H1 (cell line): ENCODE data around the gene REG1A. TPM values are rescaled to one million over a fixed set of nuclear protein-coding genes. Genes with fewer than 3 reads are reported as not detected.

Source experiments
- CTCF ChIA-PET: fragments of 300-600 bp; sonication (Branson Sonifier 250); formaldehyde crosslinking; loops from one replicate; lab custom pipeline; 2021; ENCODE audit not compliant: partially characterized antibody; lab: Charles Lee
- POLR2A ChIA-PET: fragments of 300-600 bp; sonication (Branson Sonifier 250); formaldehyde crosslinking; loops from one replicate; lab custom pipeline; 2021; ENCODE audit warnings: inconsistent platforms; ENCODE audit not compliant: partially characterized antibody; lab: Charles Lee
- DNase-seq, 2 experiments: peaks; one replicate each; pipeline versions ENCODE4 v3.0.0 to v3.0.0-alpha.2; 2010 to 2022; ENCODE audit warnings: low spot score in 2 of 2, low read depth in 1 of 2, mixed read lengths in 1 of 2
- FAIRE-seq: peaks from 2 replicates; lab custom pipeline; 2011; peaks lifted over from hg19 to GRCh38; lab: Jason Lieb, UNC
- H2AFZ ChIP-seq: 2 replicates; pipeline ENCODE4 v1.8.1; 2012; ENCODE audit warnings: low read length, inconsistent platforms
- H2AK5ac ChIP-seq: 2 replicates; pipeline ENCODE4 v1.6.1; 2013; ENCODE audit warnings: low read depth, low read length
- H2BK120ac ChIP-seq: replicated peaks from 2 replicates; pipeline ENCODE3; 2013; ENCODE audit warnings: low read depth, low read length, inconsistent platforms
- H2BK12ac ChIP-seq: 2 replicates; pipeline ENCODE4 v1.6.1; 2013; ENCODE audit warnings: low read depth, low read length
- H2BK15ac ChIP-seq: 2 replicates; pipeline ENCODE4 v1.6.1; 2013; ENCODE audit warnings: low read length
- H2BK20ac ChIP-seq: 2 replicates; pipeline ENCODE4 v1.6.1; 2013; ENCODE audit warnings: low read length
- H2BK5ac ChIP-seq: 2 replicates; pipeline ENCODE4 v1.6.1; 2013; ENCODE audit warnings: low read depth, low read length
- H3K14ac ChIP-seq: 2 replicates; pipeline ENCODE4 v1.6.1; 2013; ENCODE audit warnings: inconsistent platforms; ENCODE audit not compliant: insufficient read length
- H3K18ac ChIP-seq: 2 replicates; pipeline ENCODE4 v1.6.1; 2013; ENCODE audit warnings: low read length; ENCODE audit errors: extremely low read depth
- H3K23ac ChIP-seq: 2 replicates; pipeline ENCODE4 v1.6.1; 2013; ENCODE audit warnings: inconsistent platforms; ENCODE audit not compliant: insufficient read length
- H3K23me2 ChIP-seq: 2 replicates; pipeline ENCODE4 v1.6.1; 2013; ENCODE audit warnings: low read depth, low read length
- H3K27ac ChIP-seq: 2 replicates; pipeline ENCODE4 v1.6.1; 2011; ENCODE audit warnings: low read depth, low read length, inconsistent platforms
- H3K27me3 ChIP-seq, 4 experiments: replicated peaks in 1 of 4; 1 replicate in 1 of 4; 2 replicates in 3 of 4; pipeline versions ENCODE4 v1.6.1 to v1.8.1; 2011 to 2013; ENCODE audit warnings: low read length in 3 of 4, mild to moderate bottlenecking in 3 of 4, inconsistent platforms in 2 of 4, mixed read lengths in 2 of 4, moderate library complexity in 1 of 4; ENCODE audit not compliant: control insufficient read depth in 3 of 4, insufficient read depth in 3 of 4; ENCODE audit errors: extremely low read depth in 1 of 4
- H3K36me3 ChIP-seq, 4 experiments: 2 replicates each; pipeline versions ENCODE4 v1.6.1 to v1.8.1; 2011 to 2013; ENCODE audit warnings: mild to moderate bottlenecking in 4 of 4, low read length in 3 of 4, moderate library complexity in 2 of 4, control low read depth in 1 of 4, inconsistent platforms in 1 of 4; ENCODE audit not compliant: insufficient read depth in 4 of 4, control insufficient read depth in 2 of 4
- H3K4ac ChIP-seq: replicated peaks from 2 replicates; pipeline ENCODE3; 2013; ENCODE audit warnings: low read length, low read depth, mixed read lengths, inconsistent platforms; ENCODE audit not compliant: insufficient read length
- H3K4me1 ChIP-seq, 4 experiments: replicated peaks in 1 of 4; 1 replicate in 1 of 4; 2 replicates in 3 of 4; pipeline versions ENCODE4 v1.6.1 to v1.8.1; 2011 to 2013; ENCODE audit warnings: low read length in 3 of 4, inconsistent platforms in 2 of 4, mixed read lengths in 1 of 4; ENCODE audit not compliant: insufficient read depth in 4 of 4, control insufficient read depth in 3 of 4
- H3K4me2 ChIP-seq, 2 experiments: 2 replicates each; pipeline versions ENCODE4 v1.6.1 to v1.8.1; 2011 to 2013; ENCODE audit warnings: low read depth in 2 of 2, low read length in 2 of 2, control low read depth in 1 of 2, inconsistent platforms in 1 of 2, mild to moderate bottlenecking in 1 of 2; ENCODE audit not compliant: insufficient read depth in 1 of 2
- H3K4me3 ChIP-seq, 4 experiments: fragments of 200-600, 300-600 bp in 1 of 4; sonication (generic), shearing (Covaris generic), sonication (Bioruptor Twin) in 1 of 4; 2 replicates each; pipeline versions ENCODE4 v1.5.1 to v1.8.1; 2011 to 2016; ENCODE audit warnings: low read length in 4 of 4, low read depth in 3 of 4, control low read depth in 2 of 4, inconsistent platforms in 2 of 4, mild to moderate bottlenecking in 2 of 4, mixed read lengths in 1 of 4, moderate library complexity in 1 of 4; ENCODE audit not compliant: insufficient read depth in 2 of 4; ENCODE audit errors: extremely low read depth in 1 of 4
- H3K56ac ChIP-seq: replicated peaks from 2 replicates; pipeline ENCODE3; 2013; ENCODE audit warnings: low read depth, mild to moderate bottlenecking, mixed read lengths, low read length, inconsistent platforms; ENCODE audit not compliant: insufficient read length
- H3K79me1 ChIP-seq: 2 replicates; pipeline ENCODE4 v1.6.1; 2013; ENCODE audit warnings: low read depth, low read length, control low read depth
- H3K79me2 ChIP-seq, 2 experiments: 2 replicates each; pipeline versions ENCODE4 v1.6.1 to v1.8.1; 2012 to 2013; ENCODE audit warnings: low read length in 2 of 2, mild to moderate bottlenecking in 2 of 2, inconsistent platforms in 1 of 2; ENCODE audit not compliant: insufficient read depth in 2 of 2, control insufficient read depth in 1 of 2
- H3K9ac ChIP-seq, 4 experiments: replicated peaks in 1 of 4; 1 replicate in 1 of 4; 2 replicates in 3 of 4; pipeline versions ENCODE4 v1.6.1 to v1.8.1; 2011 to 2013; ENCODE audit warnings: low read depth in 3 of 4, low read length in 3 of 4, control low read depth in 2 of 4, mild to moderate bottlenecking in 2 of 4, moderate library complexity in 2 of 4, inconsistent platforms in 1 of 4; ENCODE audit errors: extremely low read depth in 1 of 4
- H3K9me3 ChIP-seq, 2 experiments: 2 replicates each; pipeline versions ENCODE4 v1.6.1 to v1.8.1; 2012 to 2013; ENCODE audit warnings: mild to moderate bottlenecking in 2 of 2, moderate library complexity in 2 of 2, control low read depth in 1 of 2, inconsistent platforms in 1 of 2, low read depth in 1 of 2, low read length in 1 of 2, mixed read lengths in 1 of 2; ENCODE audit not compliant: insufficient read depth in 2 of 2
- H4K20me1 ChIP-seq, 2 experiments: replicated peaks in 1 of 2; 2 replicates each; pipeline versions ENCODE3 to v1.8.1; 2011 to 2013; ENCODE audit warnings: inconsistent platforms in 2 of 2, low read length in 2 of 2, mild to moderate bottlenecking in 1 of 2; ENCODE audit not compliant: insufficient read depth in 2 of 2, control insufficient read depth in 1 of 2
- H4K5ac ChIP-seq: 2 replicates; pipeline ENCODE4 v1.6.1; 2013; ENCODE audit warnings: low read length, low read depth, mixed read lengths, inconsistent platforms; ENCODE audit not compliant: insufficient read length
- H4K8ac ChIP-seq: 2 replicates; pipeline ENCODE4 v1.8.0; 2013; ENCODE audit warnings: mild to moderate bottlenecking, moderate library complexity, low read length, inconsistent platforms; ENCODE audit not compliant: insufficient read depth; ENCODE audit errors: extremely low read depth
- H4K91ac ChIP-seq: replicated peaks from 2 replicates; pipeline ENCODE3; 2013; ENCODE audit warnings: low read length, mixed read lengths, inconsistent platforms; ENCODE audit not compliant: insufficient read length
- BCL11A ChIP-seq, 2 experiments: IDR thresholded peaks; one replicate each; pipeline ENCODE4 v1.6.1; 2011; ENCODE audit warnings: low read depth in 2 of 2, low read length in 2 of 2, mild to moderate bottlenecking in 2 of 2
- BRCA1 ChIP-seq: IDR thresholded peaks from 2 replicates; pipeline ENCODE4 v1.6.1; 2012; ENCODE audit warnings: low read depth, low read length, improper control_type of control experiment
- CTBP2 ChIP-seq: IDR thresholded peaks from 2 replicates; pipeline ENCODE4 v1.7.0; 2011; ENCODE audit warnings: borderline replicate concordance, mild to moderate bottlenecking, moderate library complexity, mixed read lengths, low read length; ENCODE audit not compliant: insufficient read depth, insufficient read length
- GABPA ChIP-seq: IDR thresholded peaks from 2 replicates; pipeline ENCODE4 v1.6.1; 2011; ENCODE audit warnings: mild to moderate bottlenecking, low read length, moderate library complexity, borderline replicate concordance; ENCODE audit not compliant: insufficient read depth
- HDAC6 ChIP-seq: IDR thresholded peaks from one replicate; pipeline ENCODE4 v1.7.1; 2012; ENCODE audit warnings: low read depth, mild to moderate bottlenecking, inconsistent platforms, low read length, moderate library complexity
- KDM5A ChIP-seq: fragments of 200-600 bp; IDR thresholded peaks from 2 replicates; pipeline ENCODE4 v1.7.1; 2012; ENCODE audit warnings: mild to moderate bottlenecking, low read length, inconsistent platforms, mixed read lengths
- MAX ChIP-seq: IDR thresholded peaks from 2 replicates; pipeline ENCODE4 v1.6.1; 2012; ENCODE audit warnings: inconsistent platforms
- SIN3A ChIP-seq, 2 experiments: IDR thresholded peaks in 1 of 2; conservative IDR thresholded peaks in 1 of 2; 2 replicates each; pipeline ENCODE4 v1.6.1; 2011 to 2012; ENCODE audit warnings: low read length in 2 of 2, improper control_type of control experiment in 1 of 2, low read depth in 1 of 2, mild to moderate bottlenecking in 1 of 2
- WGBS, 2 experiments: shearing (Covaris generic) in 1 of 2; methylation state at CpG; one replicate each; pipeline versions ENCODE4 v1.1.6 to v1.1.7; 2013 to 2015; ENCODE audit warnings: low lambda C conversion rate in 2 of 2, mixed read lengths in 2 of 2, inconsistent platforms in 1 of 2, low coverage in 1 of 2, missing lambda C conversion rate in 1 of 2; ENCODE audit not compliant: insufficient replicate concordance in 2 of 2, insufficient coverage in 1 of 2, insufficient read length in 1 of 2; ENCODE audit errors: extremely low coverage in 1 of 2, missing lambda C conversion rate in 1 of 2; 5-methylcytosine and 5-hydroxymethylcytosine counted together
- polyA plus RNA-seq, 7 experiments: library from polyadenylated mRNA; depleted of rRNA in 3 of 7; stranded (reverse) in 5 of 7; unstranded in 2 of 7; fragments of >200 nt in 5 of 7; fragments of 200-250 nt in 2 of 7; gene quantifications; 1 replicate in 5 of 7; 2 replicates in 1 of 7; 4 replicates in 1 of 7; pipeline versions ENCODE4 v1.2.1 to v1.2.3, GENCODE V29; 2011 to 2013; ENCODE audit warnings: missing spikeins in 2 of 7, mixed read lengths in 2 of 7
- total RNA-seq: library from RNA; stranded (reverse); fragmentation: NEBNext Ultra II Directional; extraction: Animal tissue kit (Norgen Biotek cat#: 25700); gene quantifications from 2 replicates; pipeline ENCODE4 v1.2.1, GENCODE V29; 2021

The REG1A gene
- total and polyA plus RNA-seq, 2 of the 8 experiments (the other 6 are each of a cell fraction or from before 2014, with no cell fraction given): not detected

- 93% methylated on average over 4 of the region's 4 CpGs; no CpG with 5 or more reads in 1 of the 2 experiments for WGBS, 2 experiments
- FAIRE-seq: no peak
- TF ChIP-seq CTBP2: no peak
- no peak for TF ChIP-seq BRCA1
- TF ChIP-seq BCL11A (IDR thresholded peaks at IDR 0.05; ENCODE audit: low read depth in 2 of 2, low read length in 2 of 2): no peak
- no peak for TF ChIP-seq MAX
- no peak for TF ChIP-seq GABPA
- TF ChIP-seq KDM5A: no peak
- no peak for TF ChIP-seq SIN3A (conservative IDR thresholded peaks at IDR 0.05 in 1 of 2, IDR thresholded peaks at IDR 0.05 in 1 of 2; ENCODE audit: low read depth in 1 of 2, low read length in 2 of 2)
- TF ChIP-seq HDAC6: no peak
Measured at GRCh38 chr2:79086255-79086654, 34.0 kb upstream of the REG1A start.

More at GRCh38 chr2:79086255-79086654, 34.0 kb upstream of the REG1A start:
- no peak for DNase-seq
- Histone ChIP-seq H3K56ac (no peak overlapping the region), H3K4me2 (no peak overlapping the region), H2AFZ (no peak overlapping the region), H4K20me1 (no peaks in the 10 kb centered on the region), H3K27ac (no peak overlapping the region), H2BK15ac (no peak overlapping the region), H2BK12ac (no peak overlapping the region), H3K23me2 (no peaks in the 10 kb centered on the region), H3K27me3 (no peaks in the 10 kb centered on the region), H3K9me3 (0 out of 4 replicates have a peak, but pooled peaks cover 0 to 2% of the 10 kb centered on the region in 2 experiments), H3K18ac (no peak overlapping the region), H3K23ac (no peak overlapping the region), H3K4me3 (no peak overlapping the region), H4K8ac (no peak overlapping the region), H4K91ac (no peak overlapping the region), H2AK5ac (no peak overlapping the region), H3K4me1 (0 out of 7 replicates have a peak, but pooled peaks cover 0 to 3% (median 1%) of the 10 kb centered on the region in 4 experiments), H3K36me3 (no peaks in the 10 kb centered on the region), H3K79me1 (no peaks in the 10 kb centered on the region), H2BK20ac (no peak overlapping the region), H4K5ac (no peak overlapping the region), H3K14ac (no peak overlapping the region), H2BK120ac (no peak overlapping the region), H3K9ac (no peak overlapping the region), H2BK5ac (no peak overlapping the region), H3K4ac (no peak overlapping the region), H3K79me2 (no peaks in the 10 kb centered on the region)
- CTCF ChIA-PET: interaction anchor here (1.1 kb wide), 1 partner anchor 11 kb away, joined by 3 read pairs; no protein-coding TSS in a partner anchor
- POLR2A ChIA-PET: interaction anchor here (0.6 kb wide), 1 partner anchor 932 kb away, joined by 3 read pairs; no protein-coding TSS in a partner anchor
